Measurements from ENCODE around the gene SBK1.

DNA sequence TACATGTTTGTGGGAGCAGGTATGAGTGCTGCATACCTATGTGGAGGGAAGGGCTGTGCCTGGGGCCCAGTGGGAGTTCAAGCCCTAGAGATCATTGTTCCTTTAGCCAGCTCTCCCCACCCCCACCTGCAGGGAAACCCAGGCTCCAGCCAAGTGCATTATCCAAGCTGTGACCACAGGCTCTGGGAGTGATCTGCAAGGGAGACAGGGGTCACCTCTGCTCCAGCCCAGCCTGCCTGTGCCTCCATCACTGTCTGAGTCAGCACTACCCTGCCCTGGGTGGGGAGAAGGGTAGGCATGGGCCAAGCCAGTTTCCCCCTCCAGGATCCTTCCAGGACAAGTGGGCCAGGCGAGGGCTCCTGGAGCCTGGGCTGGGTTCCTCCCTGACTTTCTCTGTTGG, 32.1 kb upstream of the SBK1 start:
- no peak for TF ChIP-seq GATA2 (IDR thresholded peaks at IDR 0.05; ENCODE audit: low read depth, low read length)
- TF ChIP-seq GATA3 (IDR thresholded peaks at IDR 0.05; ENCODE audit: low read depth, low read length): no peak

Measured in SH-SY5Y (cell line).